DMS53 treated with DMSO at 0.1 percent for 48 hours (cell line): Measurements from ENCODE around the gene CMTR1.
A peak's percentile ranks its signal among the peaks of the same experiment; 100 is the strongest.
"Not testable (repeated sequence)": the region's sequence is repeated elsewhere in the genome, so short reads cannot be mapped to it uniquely, and the experiment has no call there.

Experiments
- DNase-seq: peaks from one replicate; lab custom pipeline; 2025; ENCODE audit not compliant: unreplicated experiment; lab: John Stamatoyannopoulos, UW

CMTR1 gene

GRCh38 chr6:37491171-37491829 lies 58.3 kb downstream of the CMTR1 start:
- no peak for DNase-seq

DNA sequence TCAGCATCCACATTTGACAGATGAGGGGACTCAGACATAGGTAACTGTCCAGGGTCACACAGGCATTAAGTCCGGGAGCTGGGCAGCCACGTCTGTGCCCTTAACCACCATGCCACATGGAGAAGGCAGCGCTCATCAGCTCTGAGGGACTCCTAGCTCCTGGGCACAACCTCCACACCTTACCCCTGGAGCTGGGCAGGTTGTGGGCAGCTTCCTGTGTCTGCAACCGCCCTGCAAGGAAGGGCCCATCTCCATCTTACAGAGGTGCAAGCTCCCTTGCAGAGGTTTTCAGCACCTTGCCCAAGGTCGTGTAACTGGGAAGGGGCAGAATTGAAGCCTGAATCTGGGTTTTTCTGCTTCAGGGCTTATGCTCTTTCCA lies 58.8 kb downstream of the CMTR1 start:
- DNase-seq: no peak

DNA sequence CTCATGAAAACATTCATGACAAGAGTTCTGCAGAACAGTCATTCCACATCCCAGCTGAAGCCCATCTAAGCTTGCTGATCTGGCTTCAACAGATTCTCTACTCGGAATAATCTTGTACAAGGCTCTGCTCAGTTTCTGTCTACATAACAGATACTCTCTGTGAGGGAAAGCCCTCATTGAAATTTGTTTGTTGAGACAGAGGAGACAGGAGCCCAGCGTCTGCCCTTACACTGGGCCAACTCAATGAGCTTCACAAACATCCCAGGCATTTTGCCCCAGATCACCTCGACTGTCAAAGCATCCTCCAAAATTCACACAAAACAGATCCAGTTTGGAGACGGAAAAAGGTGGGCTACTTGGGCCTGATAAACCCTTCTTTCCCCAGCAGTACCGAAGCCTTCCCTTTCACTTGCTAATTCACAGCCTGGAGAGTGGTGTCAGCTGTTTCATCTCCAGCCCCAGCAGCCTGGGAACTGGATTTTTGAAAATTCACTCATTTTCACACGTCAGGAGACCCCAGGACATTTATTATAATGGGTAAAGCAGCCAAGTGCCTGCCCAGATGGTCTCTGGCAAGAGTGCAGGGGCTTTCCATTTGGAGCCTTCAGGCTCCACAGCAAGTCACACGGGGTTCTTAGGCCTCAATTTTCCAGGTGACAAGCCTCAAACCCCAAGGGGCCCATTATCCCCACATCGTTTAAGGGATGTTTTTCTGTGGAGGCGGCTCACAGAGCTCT lies 59.4 kb downstream of the CMTR1 start:
- DNase-seq: no peak

DNA sequence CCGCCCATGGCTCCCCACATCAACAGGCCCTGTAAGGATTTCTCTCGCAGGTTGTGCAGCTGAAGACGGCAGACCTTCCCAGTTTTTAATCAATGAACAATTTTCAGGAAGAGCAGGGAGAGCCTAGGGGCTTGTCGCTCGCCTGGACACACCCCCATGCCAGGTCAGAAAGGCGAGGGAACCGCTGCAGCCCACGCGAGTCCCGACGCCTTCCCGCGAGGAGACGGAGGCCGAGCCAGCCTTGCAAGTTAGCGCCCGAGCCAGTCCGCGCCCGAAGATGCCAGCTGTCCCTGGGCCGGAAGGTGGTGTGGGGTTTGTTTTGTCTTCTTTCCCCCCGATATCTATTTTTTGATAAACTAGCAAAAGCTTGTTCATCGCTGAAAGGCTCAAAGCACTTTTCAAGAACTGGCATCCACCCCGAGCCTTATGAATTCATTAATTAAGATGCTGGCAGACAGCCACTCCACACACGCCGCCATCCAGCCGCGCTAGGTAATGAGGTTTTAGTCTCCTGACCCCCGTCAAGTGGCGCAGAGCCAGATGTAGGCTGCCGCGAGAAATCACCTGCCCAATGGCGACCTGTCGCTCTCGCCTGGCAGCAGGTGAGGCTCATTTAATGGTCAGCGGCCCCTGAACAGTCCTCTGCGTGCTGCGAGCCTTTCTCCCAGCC lies 60.1 kb downstream of the CMTR1 start:
- no peak for DNase-seq

DNA sequence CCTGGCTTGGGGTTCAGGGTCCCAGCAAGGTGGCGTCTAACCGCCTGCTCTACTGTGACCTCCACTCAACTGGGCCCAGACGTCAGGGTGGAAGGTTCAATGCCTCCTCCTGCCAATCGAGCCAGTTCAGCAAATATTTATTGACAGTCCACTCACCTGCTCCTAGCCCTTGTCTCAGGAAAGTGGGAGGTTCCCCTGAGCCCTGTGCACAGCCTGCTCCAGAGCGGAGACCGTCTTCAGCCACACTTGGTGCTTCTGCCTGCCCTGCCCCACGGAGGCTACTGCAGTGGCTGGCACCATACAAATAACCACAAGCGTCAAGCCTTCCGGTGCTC lies 60.6 kb downstream of the CMTR1 start:
- DNase-seq: no peak

GRCh38 chr6:37495244-37495934 lies 62.4 kb downstream of the CMTR1 start:
- no peak for DNase-seq

DNA sequence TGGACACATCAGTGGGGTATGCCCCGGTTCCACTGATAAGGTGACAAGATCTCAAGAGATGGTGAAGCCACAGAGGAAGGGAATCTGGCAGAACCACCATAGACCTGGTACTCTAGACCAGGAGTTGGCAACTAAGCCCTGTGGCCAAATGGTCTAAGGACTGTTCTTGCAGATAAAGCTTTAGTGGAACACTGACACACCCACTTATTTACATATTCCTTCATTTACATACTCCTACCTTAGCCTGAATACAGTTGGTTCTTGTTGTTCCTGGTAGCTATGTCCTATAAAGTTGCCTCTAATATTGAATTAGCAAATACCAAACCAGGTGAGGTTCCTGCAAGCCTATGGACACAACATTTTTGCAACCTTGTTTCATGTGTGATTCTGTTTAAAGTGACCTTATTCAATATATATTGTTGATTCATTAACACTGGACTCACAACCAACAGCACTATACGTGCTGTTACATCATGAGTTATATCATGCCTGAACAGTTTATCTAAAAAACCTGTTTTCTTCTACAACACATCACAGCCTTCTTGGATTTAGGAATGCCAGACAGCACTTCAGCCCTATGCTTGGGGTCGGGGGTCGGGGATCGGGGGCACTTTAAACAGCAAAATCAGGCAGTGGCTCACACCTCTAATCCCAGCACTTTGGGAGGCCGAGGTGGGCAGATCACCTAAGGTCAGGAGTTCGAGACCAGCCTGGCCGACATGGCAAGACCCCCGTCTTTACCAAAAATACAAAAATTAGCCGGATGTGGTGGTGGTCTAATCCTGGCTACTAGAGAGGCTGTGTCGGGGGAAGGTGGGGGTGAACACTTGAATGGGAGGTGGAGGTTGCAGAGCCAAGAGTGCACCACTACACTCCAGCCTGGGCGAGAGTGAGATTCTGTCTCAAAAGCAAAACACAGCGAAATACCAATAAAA lies 64.2 kb downstream of the CMTR1 start:
- DNase-seq: no peak

GRCh38 chr6:37499433-37500293 lies 66.6 kb downstream of the CMTR1 start, which contains the start of gene CCDC167:
Gene CCDC167 (minus strand): TSS chr6:37499893. CDS start chr6:37499863, 30 bp downstream.
- DNase-seq: peak; percentile 83

- no peak for DNase-seq
These were observed 67.2 kb downstream of the CMTR1 start for GRCh38 chr6:37500294-37500608.

- DNase-seq: not testable (repeated sequence)
These were observed 67.9 kb downstream of the CMTR1 start for GRCh38 chr6:37500904-37501303.

DNA sequence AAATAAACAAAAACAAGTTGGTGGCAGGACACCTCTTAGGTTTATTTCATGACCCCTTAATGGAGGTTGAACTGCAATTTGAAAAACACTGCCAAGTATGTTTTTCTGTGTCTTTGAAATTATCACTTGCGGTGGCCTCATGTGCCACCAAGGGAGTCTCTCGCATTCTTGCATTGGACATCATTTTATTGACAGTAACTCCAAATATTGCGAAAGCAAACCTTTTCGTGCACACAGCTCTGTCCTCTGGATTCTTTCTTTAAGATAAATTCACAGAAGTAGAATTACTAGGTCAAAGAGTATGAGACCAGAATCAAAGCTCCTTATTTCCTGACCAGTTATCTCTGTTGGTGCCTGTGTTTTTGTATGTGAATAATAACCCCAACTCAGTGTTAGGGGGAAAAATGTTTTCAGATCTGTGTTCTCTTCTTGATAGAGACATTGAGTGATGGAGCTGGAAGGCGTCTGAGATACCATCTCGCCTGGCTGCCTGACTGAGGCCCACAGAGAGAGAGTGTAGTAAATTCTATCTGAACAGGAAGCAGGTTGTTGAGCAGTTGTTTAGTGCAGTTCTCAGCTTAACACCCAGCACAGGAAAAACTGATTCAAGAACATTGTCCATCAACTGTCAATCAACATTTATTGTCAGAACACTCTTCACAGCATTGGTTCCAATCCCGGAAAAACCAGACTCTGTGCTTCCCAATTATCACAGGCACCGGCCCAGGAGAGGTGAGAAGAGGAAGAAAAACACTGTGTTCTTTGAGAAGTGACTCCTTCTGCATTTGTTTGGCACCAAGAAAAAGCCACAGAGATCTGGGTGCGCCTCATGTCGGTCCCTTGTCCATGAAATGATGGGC lies 68.8 kb downstream of the CMTR1 start:
- DNase-seq: no peak

DNA sequence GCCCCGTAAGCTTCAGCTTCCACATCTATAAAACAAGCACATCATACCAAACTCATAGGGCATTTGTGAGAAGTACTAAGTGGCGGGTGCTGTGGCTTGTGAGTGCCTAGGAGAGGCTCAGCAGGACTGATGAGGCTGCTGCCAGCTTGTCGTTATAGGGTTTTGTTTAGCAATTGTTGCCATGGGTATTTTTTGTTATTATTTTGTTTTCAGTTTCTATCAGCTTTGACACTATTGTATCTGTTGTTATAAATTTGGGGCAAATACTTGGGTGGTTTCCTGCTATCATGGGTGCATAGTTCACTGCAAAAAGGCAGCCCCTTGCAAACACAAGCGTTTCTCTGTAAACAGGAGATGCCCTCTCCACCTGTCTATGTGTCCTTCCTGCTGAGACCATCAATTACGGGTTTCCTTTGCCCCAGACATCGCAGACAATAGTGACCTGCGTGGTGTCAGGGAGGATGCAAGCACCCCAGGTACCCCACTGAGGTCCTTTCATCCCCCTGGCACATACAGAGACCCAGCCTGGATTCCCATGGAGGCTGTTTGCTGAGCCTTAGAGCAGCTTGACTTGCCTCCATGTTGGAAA lies 69.8 kb downstream of the CMTR1 start:
- no peak for DNase-seq

DNA sequence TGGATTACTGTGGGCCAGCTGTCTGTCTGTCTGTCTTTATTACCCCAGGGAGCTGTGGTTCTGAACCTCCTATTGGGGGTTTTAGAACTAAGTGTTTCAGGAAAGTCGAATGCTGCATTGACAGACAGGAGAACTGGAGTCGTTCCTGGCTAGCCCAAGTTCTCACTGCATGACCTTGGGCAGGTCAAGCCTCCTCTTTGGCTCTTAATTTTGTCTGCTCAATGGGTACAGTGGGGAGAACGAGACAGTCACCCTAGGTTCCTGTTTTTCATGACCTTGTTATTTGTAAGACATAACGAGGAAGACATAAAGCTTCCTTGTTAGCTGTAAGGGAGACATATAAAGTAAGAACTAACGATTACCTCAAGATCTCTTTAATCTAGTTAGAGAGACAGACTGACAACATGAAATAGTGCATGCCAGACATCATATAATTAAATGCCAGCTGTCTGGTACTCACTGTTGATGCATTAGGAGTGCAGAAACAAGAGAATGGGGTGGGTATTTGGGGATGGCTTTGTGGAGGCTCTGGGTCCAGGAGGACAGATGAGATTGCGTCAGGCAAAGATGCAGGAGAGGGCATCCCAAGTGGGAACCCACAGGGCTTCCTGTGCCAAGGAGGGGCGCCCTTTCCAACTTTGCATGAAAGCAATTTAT lies 70.4 kb downstream of the CMTR1 start:
- no peak for DNase-seq

- DNase-seq: no peak
These were observed 71.0 kb downstream of the CMTR1 start for GRCh38 chr6:37504024-37504423.

DNA sequence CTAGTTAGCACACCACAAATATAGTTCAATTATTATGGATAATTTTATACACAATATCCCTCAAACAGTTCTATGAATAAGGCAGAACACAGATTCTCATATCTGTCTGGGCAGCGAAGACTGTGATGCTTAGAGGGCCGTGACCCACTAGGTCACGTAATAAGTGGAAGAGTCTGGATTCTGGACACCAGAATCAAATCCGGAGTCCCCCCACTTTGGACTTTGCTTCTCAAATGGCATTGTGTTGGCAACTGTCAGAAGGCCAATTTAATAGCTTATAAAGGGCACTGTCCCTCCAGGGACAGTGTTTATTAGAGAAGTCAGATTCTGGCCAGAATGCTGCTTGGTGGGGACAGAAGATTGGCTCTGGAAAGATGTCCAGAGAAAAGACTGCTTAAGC lies 73.5 kb downstream of the CMTR1 start:
- no peak for DNase-seq

- DNase-seq: no peak
These were observed 74.1 kb downstream of the CMTR1 start for GRCh38 chr6:37507077-37507476.

DNA sequence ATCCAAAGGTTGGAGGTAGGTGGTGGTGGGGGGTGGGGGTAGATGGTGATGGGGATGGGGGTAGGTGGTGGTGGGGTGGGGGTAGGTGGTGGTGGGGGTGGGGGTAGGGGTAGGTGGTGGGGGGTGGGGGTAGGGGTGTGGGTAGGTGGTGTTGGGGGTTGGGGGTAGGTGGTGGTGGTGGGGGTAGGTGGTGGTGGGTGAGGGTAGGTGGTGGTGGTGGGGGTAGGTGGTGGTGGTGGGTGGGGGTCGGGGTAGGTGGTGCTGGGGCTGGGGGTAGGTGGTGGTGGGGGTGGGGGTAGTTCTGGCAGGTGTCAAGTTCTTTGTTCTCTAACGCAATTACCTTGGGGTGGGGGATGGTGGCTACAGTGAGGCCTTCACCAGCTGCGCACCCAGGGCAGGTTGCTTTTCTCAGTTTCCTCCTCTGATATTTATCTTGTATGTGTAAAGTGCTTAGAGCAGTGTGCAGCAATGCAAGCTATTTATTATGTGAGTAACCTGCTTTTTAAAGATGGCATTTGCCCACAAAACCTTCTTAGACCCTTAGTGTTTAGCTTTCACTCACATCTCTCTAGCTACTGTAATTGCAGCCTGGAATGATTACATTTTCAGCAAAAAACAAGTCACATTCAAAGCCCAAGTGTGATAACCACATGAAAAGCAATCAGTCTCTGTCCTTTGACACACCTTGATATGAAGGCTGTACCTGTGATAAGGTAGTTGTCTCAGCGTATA lies 74.8 kb downstream of the CMTR1 start:
- DNase-seq: no peak
